Measurements from ENCODE around the gene MX1.

MX1 gene

DNA sequence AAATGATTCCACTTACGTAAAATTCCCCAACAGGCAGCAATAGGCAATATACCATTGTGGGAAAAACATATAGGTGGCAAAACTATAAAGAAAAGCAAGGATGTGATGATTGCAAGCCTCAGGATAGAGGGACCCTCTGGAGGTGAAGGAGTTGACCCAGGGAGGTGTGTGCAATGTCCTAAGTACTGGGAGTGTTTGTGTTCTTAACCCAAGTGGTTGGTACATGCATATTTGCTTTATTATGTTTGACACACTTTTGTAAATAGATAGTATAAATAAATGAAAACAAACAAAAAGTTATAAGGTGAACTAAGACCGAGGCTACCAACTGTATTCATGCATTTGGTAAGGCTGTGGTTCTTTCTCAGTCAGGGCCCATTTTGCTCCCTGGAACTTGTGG lies 7.5 kb downstream of the MX1 start:
- TF ChIP-seq, protein P1, sequence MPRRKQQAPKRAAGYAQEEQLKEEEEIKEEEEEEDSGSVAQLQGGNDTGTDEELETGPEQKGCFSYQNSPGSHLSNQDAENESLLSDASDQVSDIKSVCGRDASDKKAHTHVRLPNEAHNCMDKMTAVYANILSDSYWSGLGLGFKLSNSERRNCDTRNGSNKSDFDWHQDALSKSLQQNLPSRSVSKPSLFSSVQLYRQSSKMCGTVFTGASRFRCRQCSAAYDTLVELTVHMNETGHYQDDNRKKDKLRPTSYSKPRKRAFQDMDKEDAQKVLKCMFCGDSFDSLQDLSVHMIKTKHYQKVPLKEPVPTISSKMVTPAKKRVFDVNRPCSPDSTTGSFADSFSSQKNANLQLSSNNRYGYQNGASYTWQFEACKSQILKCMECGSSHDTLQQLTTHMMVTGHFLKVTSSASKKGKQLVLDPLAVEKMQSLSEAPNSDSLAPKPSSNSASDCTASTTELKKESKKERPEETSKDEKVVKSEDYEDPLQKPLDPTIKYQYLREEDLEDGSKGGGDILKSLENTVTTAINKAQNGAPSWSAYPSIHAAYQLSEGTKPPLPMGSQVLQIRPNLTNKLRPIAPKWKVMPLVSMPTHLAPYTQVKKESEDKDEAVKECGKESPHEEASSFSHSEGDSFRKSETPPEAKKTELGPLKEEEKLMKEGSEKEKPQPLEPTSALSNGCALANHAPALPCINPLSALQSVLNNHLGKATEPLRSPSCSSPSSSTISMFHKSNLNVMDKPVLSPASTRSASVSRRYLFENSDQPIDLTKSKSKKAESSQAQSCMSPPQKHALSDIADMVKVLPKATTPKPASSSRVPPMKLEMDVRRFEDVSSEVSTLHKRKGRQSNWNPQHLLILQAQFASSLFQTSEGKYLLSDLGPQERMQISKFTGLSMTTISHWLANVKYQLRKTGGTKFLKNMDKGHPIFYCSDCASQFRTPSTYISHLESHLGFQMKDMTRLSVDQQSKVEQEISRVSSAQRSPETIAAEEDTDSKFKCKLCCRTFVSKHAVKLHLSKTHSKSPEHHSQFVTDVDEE (CRISPR knock-in tag; IDR thresholded peaks at IDR 0.05), result no peak
- TF ChIP-seq, protein P2, sequence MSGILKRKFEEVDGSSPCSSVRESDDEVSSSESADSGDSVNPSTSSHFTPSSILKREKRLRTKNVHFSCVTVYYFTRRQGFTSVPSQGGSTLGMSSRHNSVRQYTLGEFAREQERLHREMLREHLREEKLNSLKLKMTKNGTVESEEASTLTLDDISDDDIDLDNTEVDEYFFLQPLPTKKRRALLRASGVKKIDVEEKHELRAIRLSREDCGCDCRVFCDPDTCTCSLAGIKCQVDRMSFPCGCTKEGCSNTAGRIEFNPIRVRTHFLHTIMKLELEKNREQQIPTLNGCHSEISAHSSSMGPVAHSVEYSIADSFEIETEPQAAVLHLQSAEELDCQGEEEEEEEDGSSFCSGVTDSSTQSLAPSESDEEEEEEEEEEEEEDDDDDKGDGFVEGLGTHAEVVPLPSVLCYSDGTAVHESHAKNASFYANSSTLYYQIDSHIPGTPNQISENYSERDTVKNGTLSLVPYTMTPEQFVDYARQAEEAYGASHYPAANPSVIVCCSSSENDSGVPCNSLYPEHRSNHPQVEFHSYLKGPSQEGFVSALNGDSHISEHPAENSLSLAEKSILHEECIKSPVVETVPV (CRISPR knock-in tag; IDR thresholded peaks at IDR 0.05), result no peak
- TF ChIP-seq ZFP30 (CRISPR knock-in tag; IDR thresholded peaks at IDR 0.05) (no peak), ARNTL (CRISPR knock-in tag; IDR thresholded peaks at IDR 0.05; ENCODE audit: borderline replicate concordance, low read depth) (no peak), ISL1 (CRISPR knock-in tag; IDR thresholded peaks at IDR 0.05) (no peak), ZFP3 (CRISPR knock-in tag; IDR thresholded peaks at IDR 0.05) (no peak), TOX (CRISPR knock-in tag; IDR thresholded peaks at IDR 0.05; ENCODE audit: borderline replicate concordance) (no peak), ZNF8 (CRISPR knock-in tag; IDR thresholded peaks at IDR 0.05) (no peak)
- TF ChIP-seq, protein P3, sequence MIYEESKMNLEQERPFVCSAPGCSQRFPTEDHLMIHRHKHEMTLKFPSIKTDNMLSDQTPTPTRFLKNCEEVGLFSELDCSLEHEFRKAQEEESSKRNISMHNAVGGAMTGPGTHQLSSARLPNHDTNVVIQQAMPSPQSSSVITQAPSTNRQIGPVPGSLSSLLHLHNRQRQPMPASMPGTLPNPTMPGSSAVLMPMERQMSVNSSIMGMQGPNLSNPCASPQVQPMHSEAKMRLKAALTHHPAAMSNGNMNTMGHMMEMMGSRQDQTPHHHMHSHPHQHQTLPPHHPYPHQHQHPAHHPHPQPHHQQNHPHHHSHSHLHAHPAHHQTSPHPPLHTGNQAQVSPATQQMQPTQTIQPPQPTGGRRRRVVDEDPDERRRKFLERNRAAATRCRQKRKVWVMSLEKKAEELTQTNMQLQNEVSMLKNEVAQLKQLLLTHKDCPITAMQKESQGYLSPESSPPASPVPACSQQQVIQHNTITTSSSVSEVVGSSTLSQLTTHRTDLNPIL (CRISPR knock-in tag; IDR thresholded peaks at IDR 0.05; ENCODE audit: low read depth), result no peak
- no peak for ATAC-seq

DNA sequence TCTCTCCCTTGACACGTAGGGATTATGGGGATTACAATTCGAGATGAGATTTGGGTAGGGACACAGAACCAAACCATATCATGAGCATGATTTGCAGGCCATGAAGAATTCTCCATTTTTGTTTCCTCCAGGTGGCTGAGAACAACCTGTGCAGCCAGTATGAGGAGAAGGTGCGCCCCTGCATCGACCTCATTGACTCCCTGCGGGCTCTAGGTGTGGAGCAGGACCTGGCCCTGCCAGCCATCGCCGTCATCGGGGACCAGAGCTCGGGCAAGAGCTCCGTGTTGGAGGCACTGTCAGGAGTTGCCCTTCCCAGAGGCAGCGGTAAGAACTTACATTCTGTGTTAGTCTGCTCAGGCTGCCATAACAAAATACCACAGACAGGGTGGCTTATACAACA lies 9.7 kb downstream of the MX1 start:
- TF ChIP-seq PPARA (CRISPR knock-in tag; IDR thresholded peaks at IDR 0.05; ENCODE audit: borderline replicate concordance) (no peak), ZNF565 (CRISPR knock-in tag; conservative IDR thresholded peaks at IDR 0.05; ENCODE audit: low read depth) (no peak), ARNTL (CRISPR knock-in tag; IDR thresholded peaks at IDR 0.05; ENCODE audit: borderline replicate concordance, low read depth) (no peak), ESRRG (CRISPR knock-in tag; IDR thresholded peaks at IDR 0.05) (no peak), RARB (CRISPR knock-in tag; IDR thresholded peaks at IDR 0.05) (no peak), ZFP3 (CRISPR knock-in tag; IDR thresholded peaks at IDR 0.05) (no peak), TOX (CRISPR knock-in tag; IDR thresholded peaks at IDR 0.05; ENCODE audit: borderline replicate concordance) (no peak), CSDC2 (CRISPR knock-in tag; IDR thresholded peaks at IDR 0.05) (no peak), SNAI2 (CRISPR knock-in tag; IDR thresholded peaks at IDR 0.05) (no peak), TCF4 (CRISPR knock-in tag; IDR thresholded peaks at IDR 0.05; ENCODE audit: borderline replicate concordance) (no peak), GLIS3 (CRISPR knock-in tag; IDR thresholded peaks at IDR 0.05) (no peak), ZNF70 (CRISPR knock-in tag; IDR thresholded peaks at IDR 0.05) (no peak)
- TF ChIP-seq, protein P2 (CRISPR knock-in tag; IDR thresholded peaks at IDR 0.05), result no peak
- TF ChIP-seq, protein P3 (CRISPR knock-in tag; IDR thresholded peaks at IDR 0.05; ENCODE audit: low read depth), result no peak
- ATAC-seq, result no peak

DNA sequence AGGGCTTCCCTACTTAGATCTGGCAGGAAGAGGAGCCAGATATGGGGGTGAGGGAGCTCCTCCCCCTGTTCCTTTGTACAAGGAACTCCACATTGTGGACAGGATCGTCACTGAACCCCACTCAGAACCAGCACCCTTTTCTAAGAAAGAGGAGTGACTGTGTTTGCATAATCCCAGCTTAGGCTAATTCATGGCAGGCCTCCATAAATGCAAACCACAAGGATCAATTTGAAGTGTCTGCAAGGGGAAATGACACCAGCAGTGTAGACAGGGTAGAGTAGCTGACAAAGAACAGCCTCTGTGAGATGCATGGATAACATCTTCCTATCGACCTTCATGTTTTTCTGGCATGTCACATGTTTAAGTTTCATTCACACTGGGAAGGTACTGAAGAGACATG lies 11.7 kb downstream of the MX1 start:
- no peak for ATAC-seq
- TF ChIP-seq CSDC2 (CRISPR knock-in tag; IDR thresholded peaks at IDR 0.05) (no peak), RARB (CRISPR knock-in tag; IDR thresholded peaks at IDR 0.05) (no peak)

DNA sequence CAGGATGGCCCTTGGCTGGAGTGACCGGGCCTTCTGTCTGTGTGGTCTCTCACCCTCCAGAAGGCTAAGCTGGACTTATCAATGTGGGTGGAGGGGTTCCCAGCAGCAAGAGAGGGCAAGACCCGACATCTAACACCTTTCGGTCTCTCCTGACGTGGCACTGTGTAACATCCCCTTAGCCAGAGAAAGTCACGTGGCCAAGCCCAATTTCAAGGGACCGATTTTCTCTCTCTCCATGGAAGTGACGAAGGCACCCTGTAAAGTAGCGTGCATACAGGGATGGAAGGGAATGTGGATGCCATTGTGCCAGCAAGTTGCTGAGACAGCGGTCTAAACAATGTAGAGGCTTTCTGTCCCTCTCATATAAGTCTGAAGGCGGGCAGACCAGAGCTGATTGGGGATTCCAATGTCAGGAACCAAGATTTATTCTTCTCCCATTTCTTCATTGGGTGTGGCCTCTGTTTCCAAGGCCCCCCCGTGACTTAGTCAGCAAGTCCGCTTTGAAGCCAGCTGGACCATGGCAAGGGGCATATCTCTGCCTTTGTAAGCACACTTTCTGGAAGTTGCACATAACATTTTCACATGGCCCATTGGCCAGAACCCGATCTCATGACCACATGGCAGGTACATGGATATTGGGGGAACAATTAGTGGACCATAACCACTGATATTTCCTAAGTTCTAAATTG lies 12.5 kb downstream of the MX1 start:
- TF ChIP-seq BACH2 (CRISPR knock-in tag; IDR thresholded peaks at IDR 0.05; ENCODE audit: borderline replicate concordance), result no peak
- TF ChIP-seq ZNF565 (CRISPR knock-in tag; conservative IDR thresholded peaks at IDR 0.05; ENCODE audit: low read depth), result no peak
- no peak for TF ChIP-seq ZC3H10 (CRISPR knock-in tag; IDR thresholded peaks at IDR 0.05)
- TF ChIP-seq PPARA (CRISPR knock-in tag; IDR thresholded peaks at IDR 0.05; ENCODE audit: borderline replicate concordance), result no peak
- no peak for TF ChIP-seq ESRRG (CRISPR knock-in tag; IDR thresholded peaks at IDR 0.05)
- no peak for TF ChIP-seq CSDC2 (CRISPR knock-in tag; IDR thresholded peaks at IDR 0.05)
- no peak for TF ChIP-seq ZNF8 (CRISPR knock-in tag; IDR thresholded peaks at IDR 0.05)
- TF ChIP-seq OSR1 (CRISPR knock-in tag; IDR thresholded peaks at IDR 0.05), result no peak
- TF ChIP-seq, protein P4, sequence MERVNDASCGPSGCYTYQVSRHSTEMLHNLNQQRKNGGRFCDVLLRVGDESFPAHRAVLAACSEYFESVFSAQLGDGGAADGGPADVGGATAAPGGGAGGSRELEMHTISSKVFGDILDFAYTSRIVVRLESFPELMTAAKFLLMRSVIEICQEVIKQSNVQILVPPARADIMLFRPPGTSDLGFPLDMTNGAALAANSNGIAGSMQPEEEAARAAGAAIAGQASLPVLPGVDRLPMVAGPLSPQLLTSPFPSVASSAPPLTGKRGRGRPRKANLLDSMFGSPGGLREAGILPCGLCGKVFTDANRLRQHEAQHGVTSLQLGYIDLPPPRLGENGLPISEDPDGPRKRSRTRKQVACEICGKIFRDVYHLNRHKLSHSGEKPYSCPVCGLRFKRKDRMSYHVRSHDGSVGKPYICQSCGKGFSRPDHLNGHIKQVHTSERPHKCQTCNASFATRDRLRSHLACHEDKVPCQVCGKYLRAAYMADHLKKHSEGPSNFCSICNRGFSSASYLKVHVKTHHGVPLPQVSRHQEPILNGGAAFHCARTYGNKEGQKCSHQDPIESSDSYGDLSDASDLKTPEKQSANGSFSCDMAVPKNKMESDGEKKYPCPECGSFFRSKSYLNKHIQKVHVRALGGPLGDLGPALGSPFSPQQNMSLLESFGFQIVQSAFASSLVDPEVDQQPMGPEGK (CRISPR knock-in tag; IDR thresholded peaks at IDR 0.05; ENCODE audit: borderline replicate concordance), result no peak
- no peak for ATAC-seq

All from SK-N-SH treated with all-trans-retinoic acid at 6 μM for 48 hours (cell line).